Measurements from ENCODE around the gene RHOF.

DNA sequence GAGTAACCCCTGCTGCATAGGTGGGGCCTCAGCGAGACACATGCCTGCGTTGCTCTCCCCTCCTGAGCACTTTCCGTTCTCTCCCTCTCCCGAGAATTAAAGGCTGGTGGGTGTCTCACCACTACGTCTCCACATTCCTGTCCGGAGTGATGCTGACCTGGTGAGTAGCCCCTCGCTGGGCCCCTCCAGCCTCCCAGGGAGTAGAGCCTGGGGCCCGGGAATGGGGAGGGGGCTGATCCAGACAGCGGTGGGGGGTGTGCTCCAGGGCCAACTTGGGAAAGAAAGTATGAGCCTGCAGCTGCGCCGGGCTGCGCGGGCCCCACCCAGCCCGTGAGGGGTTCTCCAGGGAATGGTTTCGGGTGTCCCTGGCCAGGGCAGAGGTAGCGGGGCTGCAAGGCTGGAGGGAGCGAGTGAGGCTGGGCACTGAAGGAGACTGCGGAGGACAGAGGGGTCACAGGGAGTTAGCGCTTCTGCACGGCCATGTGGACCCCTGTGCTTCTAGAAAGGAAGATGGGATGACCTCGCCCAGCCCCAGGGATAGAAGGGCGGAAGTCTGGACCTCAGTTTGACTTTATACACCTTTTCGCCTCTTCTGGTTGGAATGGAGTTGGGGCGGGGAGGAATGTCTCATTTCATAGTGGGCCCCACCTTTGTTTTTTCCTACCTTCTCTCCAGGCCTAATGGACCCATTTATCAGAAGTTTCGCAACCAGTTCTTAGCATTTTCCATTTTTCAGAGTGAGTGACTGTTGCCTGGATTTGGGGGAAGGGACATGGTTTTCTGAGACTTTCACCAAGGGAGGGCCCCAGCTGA lies 22.5 kb downstream of the RHOF start:
- no peak for TF ChIP-seq POLR2A (IDR thresholded peaks at IDR 0.05; ENCODE audit: extremely low read depth, insufficient read length)
- TF ChIP-seq, protein P1, sequence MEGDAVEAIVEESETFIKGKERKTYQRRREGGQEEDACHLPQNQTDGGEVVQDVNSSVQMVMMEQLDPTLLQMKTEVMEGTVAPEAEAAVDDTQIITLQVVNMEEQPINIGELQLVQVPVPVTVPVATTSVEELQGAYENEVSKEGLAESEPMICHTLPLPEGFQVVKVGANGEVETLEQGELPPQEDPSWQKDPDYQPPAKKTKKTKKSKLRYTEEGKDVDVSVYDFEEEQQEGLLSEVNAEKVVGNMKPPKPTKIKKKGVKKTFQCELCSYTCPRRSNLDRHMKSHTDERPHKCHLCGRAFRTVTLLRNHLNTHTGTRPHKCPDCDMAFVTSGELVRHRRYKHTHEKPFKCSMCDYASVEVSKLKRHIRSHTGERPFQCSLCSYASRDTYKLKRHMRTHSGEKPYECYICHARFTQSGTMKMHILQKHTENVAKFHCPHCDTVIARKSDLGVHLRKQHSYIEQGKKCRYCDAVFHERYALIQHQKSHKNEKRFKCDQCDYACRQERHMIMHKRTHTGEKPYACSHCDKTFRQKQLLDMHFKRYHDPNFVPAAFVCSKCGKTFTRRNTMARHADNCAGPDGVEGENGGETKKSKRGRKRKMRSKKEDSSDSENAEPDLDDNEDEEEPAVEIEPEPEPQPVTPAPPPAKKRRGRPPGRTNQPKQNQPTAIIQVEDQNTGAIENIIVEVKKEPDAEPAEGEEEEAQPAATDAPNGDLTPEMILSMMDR (IDR thresholded peaks at IDR 0.05; ENCODE audit: low read depth, low read length) = no peak
- no peak for TF ChIP-seq MYC (IDR thresholded peaks at IDR 0.05; ENCODE audit: low read depth, low read length)
